C4-2B (cell line): Measurements from ENCODE around the gene PTPRN2.

Experiments
- ZFX ChIP-seq: fragments of 450-650 bp; IDR thresholded peaks from 2 replicates; pipeline ENCODE4 v1.6.1; 2017
- TF ChIP-seq, protein P1 (sequence below): fragments of 450-650 bp; conservative IDR thresholded peaks from 2 replicates; pipeline ENCODE4 v1.5.1; 2017; ENCODE audit warnings: mild to moderate bottlenecking

DNA sequence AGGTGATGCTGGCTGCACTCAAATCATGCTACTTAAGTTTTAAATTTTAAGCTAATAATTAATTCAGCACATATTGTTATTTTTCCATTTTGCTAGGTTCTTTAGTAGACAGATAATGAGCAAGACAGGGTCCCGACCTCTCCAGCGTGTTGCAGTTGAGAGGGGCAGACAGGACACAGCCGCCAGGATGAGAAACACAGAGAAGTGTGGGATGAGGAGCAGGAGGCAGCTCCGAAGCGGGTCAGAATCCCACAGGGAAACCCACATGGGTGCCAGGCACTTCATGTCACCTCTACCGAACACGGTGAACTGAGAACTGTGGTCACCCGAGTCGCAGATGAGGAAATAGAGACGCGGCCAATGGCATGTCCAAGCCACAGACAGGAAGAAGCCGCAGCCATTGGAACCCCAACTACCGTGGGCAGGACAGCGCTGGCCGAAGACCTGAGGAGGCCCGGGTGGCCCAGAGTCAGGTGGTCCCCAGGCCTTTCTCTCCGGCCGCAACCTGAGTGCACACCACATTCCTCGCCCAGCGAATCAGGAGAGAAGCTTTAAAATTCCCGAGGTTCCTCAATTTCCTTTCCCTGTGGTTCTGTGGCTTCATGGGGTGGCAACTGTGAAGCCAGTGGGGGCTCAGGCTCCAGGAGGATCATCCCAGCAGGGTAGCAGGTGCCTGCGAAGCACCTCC lies 1037.9 kb downstream of the PTPRN2 start:
- TF ChIP-seq, protein P1, sequence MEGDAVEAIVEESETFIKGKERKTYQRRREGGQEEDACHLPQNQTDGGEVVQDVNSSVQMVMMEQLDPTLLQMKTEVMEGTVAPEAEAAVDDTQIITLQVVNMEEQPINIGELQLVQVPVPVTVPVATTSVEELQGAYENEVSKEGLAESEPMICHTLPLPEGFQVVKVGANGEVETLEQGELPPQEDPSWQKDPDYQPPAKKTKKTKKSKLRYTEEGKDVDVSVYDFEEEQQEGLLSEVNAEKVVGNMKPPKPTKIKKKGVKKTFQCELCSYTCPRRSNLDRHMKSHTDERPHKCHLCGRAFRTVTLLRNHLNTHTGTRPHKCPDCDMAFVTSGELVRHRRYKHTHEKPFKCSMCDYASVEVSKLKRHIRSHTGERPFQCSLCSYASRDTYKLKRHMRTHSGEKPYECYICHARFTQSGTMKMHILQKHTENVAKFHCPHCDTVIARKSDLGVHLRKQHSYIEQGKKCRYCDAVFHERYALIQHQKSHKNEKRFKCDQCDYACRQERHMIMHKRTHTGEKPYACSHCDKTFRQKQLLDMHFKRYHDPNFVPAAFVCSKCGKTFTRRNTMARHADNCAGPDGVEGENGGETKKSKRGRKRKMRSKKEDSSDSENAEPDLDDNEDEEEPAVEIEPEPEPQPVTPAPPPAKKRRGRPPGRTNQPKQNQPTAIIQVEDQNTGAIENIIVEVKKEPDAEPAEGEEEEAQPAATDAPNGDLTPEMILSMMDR, result no peak
- no peak for TF ChIP-seq ZFX
